Measurements from ENCODE around the gene SLC9C1. TPM values are rescaled to one million over a fixed set of nuclear protein-coding genes. Genes with fewer than 3 reads are reported as not detected.

Gene SLC9C1
- total RNA-seq, 1 experiment from 2014 or later = not detected

DNA sequence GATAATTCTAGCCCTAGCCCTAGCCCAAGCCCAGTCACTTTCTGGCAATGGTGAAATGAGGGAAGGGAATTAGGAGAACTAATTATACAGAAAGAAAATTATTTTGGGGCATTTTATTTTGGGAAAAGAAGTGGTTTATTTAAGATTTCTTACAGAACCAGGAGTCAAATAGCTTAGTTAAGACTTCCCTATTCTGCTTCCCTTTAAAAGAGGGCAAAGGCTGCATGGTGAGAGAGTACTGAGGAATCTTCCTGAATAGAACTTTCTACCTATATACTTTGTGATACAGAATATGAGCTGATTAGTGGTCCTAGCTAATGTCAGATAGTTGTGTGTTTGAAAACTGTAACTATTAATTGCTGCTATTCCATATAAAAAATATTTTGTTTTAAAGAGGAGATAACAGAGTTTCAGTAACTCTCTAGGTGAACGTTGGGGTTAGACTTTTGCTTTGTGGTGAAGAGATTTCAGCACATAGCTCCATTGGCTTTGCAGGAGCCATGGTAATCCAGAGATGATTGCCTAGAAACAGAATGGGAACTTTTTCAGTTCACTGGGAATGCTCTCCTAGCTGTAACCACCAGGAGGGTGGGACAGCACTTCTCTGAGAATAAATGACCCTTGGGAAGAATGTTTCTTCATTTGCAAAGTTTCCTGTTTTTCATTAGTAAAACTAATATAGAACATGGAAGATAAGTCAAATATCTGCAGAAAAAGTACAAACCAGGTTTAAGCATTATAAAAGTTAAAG lies 155.6 kb downstream of the SLC9C1 start:
- Histone ChIP-seq H3F3A (ENCODE audit: low read length, unreplicated experiment) (no peaks in the 10 kb centered on the region), H2AFZ (ENCODE audit: low read length) (no peak overlapping the region), H3K4me1 (ENCODE audit: insufficient read depth, low read length) (peaks cover 11% of the 10 kb centered on the region), H3K27ac (ENCODE audit: low read length) (no peak overlapping the region), H3K79me2 (ENCODE audit: low read length) (no peaks in the 10 kb centered on the region), H3K36me3 (ENCODE audit: low read depth, low read length) (no peaks in the 10 kb centered on the region), H4K20me1 (ENCODE audit: low read length) (no peaks in the 10 kb centered on the region), H3K4me3 (ENCODE audit: low read length) (no peak overlapping the region), H3K9me2 (replicated peaks; ENCODE audit: low read length) (no peaks in the 10 kb centered on the region), H3K9me3 (ENCODE audit: low read length) (no peaks in the 10 kb centered on the region), H3K4me2 (ENCODE audit: low read length) (no peak overlapping the region), H3K27me3 (ENCODE audit: low read length) (no peaks in the 10 kb centered on the region), H3K9ac (ENCODE audit: low read length) (no peak overlapping the region)
- no TSS peak for BruUV-seq (replicated peaks)
- ATAC-seq = no peak
- POLR2A ChIA-PET (ENCODE audit: unreplicated experiment) = no interaction called here
- CTCF ChIA-PET = interaction anchor here (1.1 to 1.9 kb wide), 3 partner anchors 27 to 155 kb away, joined by 3 to 18 read pairs (median 17); partner anchors contain the start of gene SLC9C1
- no peak for DNase-seq
- TF ChIP-seq EZH2phosphoT487 (IDR thresholded peaks at IDR 0.05; ENCODE audit: borderline replicate concordance, low read length) (no peak), CTCF (conservative IDR thresholded peaks at IDR 0.05; ENCODE audit: low read depth, low read length) (no peak), EZH2 (IDR thresholded peaks at IDR 0.05; ENCODE audit: low read length, unreplicated experiment) (no peak)
- intact Hi-C loops (cut with micrococcal nuclease) = loop anchor here (5.0 kb wide), 1 partner anchor 394 kb away; no protein-coding TSS in a partner anchor

DNA sequence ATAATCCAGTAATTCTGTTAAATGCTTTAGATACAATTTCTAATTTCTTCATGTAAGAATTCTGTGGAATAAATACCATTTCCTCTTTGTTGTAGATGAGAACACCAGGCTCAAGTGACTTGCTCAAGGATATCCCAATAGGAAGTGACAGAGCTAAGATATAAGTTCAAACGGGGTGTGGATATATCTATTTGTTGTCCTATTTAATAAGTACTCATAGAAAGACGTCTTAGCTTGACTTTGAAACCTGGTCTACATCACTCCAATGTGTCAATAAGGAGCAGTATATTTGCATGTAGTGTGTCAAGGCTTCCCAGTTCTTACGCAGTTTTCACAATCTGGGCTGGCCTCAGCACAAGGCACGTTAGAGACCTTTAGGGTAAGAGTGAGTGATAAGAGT lies 156.2 kb downstream of the SLC9C1 start:
- H3K4me2 ChIP-seq (ENCODE audit: low read length) = no peak overlapping the region
- BruUV-seq (replicated peaks) = no TSS peak
- no peaks in the 10 kb centered on the region for H3F3A ChIP-seq (ENCODE audit: low read length, unreplicated experiment)
- no peak overlapping the region for H2AFZ ChIP-seq (ENCODE audit: low read length)
- intact Hi-C loops (cut with micrococcal nuclease) = loop anchor here (1.0 to 5.0 kb wide), 6 partner anchors 35 to 395 kb away; no protein-coding TSS in a partner anchor
- peaks cover 11% of the 10 kb centered on the region for H3K4me1 ChIP-seq (ENCODE audit: insufficient read depth, low read length)
- no peaks in the 10 kb centered on the region for H4K20me1 ChIP-seq (ENCODE audit: low read length)
- no peaks in the 10 kb centered on the region for H3K9me2 ChIP-seq (replicated peaks; ENCODE audit: low read length)
- no peaks in the 10 kb centered on the region for H3K79me2 ChIP-seq (ENCODE audit: low read length)
- H3K9ac ChIP-seq (ENCODE audit: low read length) = no peak overlapping the region
- H3K27ac ChIP-seq (ENCODE audit: low read length) = no peak overlapping the region
- ATAC-seq (no peak), DNase-seq (no peak)
- no peaks in the 10 kb centered on the region for H3K9me3 ChIP-seq (ENCODE audit: low read length)
- no peak for TF ChIP-seq CTCF (conservative IDR thresholded peaks at IDR 0.05; ENCODE audit: low read depth, low read length)
- TF ChIP-seq EZH2 (IDR thresholded peaks at IDR 0.05; ENCODE audit: low read length, unreplicated experiment) = no peak
- TF ChIP-seq EZH2phosphoT487 (IDR thresholded peaks at IDR 0.05; ENCODE audit: borderline replicate concordance, low read length) = no peak
- CTCF ChIA-PET = interaction anchor here (0.6 to 1.9 kb wide), 8 partner anchors 9 to 510 kb away, joined by 3 to 18 read pairs (median 4); partner anchors contain the start of gene SLC9C1
- no peak overlapping the region for H3K4me3 ChIP-seq (ENCODE audit: low read length)
- H3K27me3 ChIP-seq (ENCODE audit: low read length) = no peaks in the 10 kb centered on the region
- no peaks in the 10 kb centered on the region for H3K36me3 ChIP-seq (ENCODE audit: low read depth, low read length)
- POLR2A ChIA-PET (ENCODE audit: unreplicated experiment) = no interaction called here
